SH-SY5Y (cell line): ENCODE data around the gene DLL3.

Source experiments
- GATA2 ChIP-seq: IDR thresholded peaks from 2 replicates; pipeline ENCODE4 v1.6.1; 2011; ENCODE audit warnings: mild to moderate bottlenecking, low read depth, low read length
- GATA3 ChIP-seq: IDR thresholded peaks from 2 replicates; pipeline ENCODE4 v1.6.1; 2011; ENCODE audit warnings: low read depth, mild to moderate bottlenecking, low read length, moderate library complexity

DNA sequence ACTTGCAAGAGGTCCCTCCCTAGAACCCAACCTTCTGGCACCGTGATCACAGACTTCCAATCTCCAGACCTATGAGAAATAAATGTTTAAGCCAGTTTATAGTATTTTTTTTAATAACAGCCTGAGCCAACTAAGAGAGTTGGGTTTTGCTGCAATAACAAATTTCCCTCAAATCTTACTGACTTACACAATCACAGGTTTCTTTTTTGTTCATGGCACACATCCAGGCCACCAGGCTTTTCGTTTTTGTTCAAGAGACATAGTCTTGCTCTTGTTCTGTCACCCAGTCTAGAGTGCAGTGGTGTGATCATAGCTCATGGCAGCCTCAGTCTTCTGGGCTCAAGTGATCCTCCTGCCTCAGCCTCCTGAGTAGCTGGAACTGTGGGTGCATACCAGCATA, 14.2 kb downstream of the DLL3 start:
- TF ChIP-seq GATA3 (no peak), GATA2 (no peak)
